Measurements from ENCODE around the gene TKT. TPM values are rescaled to one million over a fixed set of nuclear protein-coding genes. Genes with fewer than 3 reads are reported as not detected.

TKT gene
- total RNA-seq, 4 donors from 2014 or later: 497 to 698 (median 627) TPM

DNA sequence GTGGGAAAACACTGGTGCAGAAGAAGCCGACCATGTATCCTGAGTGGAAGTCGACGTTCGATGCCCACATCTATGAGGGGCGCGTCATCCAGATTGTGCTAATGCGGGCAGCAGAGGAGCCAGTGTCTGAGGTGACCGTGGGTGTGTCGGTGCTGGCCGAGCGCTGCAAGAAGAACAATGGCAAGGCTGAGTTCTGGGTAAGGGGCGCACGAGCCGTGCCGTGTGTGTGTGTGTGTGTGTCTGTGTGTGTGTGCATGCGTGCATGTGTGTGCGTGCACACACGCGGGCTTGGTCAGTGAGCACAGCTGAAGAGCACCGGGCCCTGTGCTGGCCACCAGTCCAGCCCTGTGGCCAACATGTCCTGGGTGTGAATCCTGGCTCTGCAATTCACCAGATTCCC lies 76.2 kb downstream of the TKT start:
- peaks cover 22 to 99% (median 30%) of the 10 kb centered on the region in 3 donors for H3K36me3 ChIP-seq
- DNase-seq: no peak
- H3K4me1 ChIP-seq: peaks cover 0 to 9% (median 0%) of the 10 kb centered on the region in 3 donors
- 93 to 94% methylated on average over 9 to 20 of the region's 20 CpGs for WGBS, 2 donors
- no peak overlapping the region for H3K4me3 ChIP-seq
- H3K27me3 ChIP-seq: no peaks in the 10 kb centered on the region
- no peaks in the 10 kb centered on the region for H3K9me3 ChIP-seq
- H3K27ac ChIP-seq: no peak overlapping the region
- TF ChIP-seq, protein P1, sequence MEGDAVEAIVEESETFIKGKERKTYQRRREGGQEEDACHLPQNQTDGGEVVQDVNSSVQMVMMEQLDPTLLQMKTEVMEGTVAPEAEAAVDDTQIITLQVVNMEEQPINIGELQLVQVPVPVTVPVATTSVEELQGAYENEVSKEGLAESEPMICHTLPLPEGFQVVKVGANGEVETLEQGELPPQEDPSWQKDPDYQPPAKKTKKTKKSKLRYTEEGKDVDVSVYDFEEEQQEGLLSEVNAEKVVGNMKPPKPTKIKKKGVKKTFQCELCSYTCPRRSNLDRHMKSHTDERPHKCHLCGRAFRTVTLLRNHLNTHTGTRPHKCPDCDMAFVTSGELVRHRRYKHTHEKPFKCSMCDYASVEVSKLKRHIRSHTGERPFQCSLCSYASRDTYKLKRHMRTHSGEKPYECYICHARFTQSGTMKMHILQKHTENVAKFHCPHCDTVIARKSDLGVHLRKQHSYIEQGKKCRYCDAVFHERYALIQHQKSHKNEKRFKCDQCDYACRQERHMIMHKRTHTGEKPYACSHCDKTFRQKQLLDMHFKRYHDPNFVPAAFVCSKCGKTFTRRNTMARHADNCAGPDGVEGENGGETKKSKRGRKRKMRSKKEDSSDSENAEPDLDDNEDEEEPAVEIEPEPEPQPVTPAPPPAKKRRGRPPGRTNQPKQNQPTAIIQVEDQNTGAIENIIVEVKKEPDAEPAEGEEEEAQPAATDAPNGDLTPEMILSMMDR (IDR thresholded peaks at IDR 0.05): no peak
- TF ChIP-seq POLR2A (IDR thresholded peaks at IDR 0.05): no peak
- intact Hi-C loops (cut with DNase I): no loop called here

DNA sequence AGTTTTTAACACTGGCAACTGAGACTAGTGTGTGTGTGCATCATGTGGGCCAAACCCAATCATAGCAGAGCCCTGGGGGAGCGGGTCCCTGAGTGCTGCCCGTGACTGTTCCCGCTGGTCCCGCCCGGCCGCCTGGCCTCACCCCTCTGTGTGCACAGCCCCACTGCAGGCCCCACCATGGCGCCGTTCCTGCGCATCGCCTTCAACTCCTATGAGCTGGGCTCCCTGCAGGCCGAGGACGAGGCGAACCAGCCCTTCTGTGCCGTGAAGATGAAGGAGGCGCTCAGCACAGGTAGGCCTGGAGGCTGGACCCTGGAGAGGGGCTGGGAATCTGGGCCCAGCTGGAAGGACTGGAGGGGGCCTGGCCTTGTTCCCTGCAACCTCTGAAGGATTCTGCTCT lies 77.6 kb downstream of the TKT start:
- Histone ChIP-seq H3K27ac (no peak overlapping the region), H3K9me3 (no peaks in the 10 kb centered on the region), H3K4me3 (no peak overlapping the region), H3K27me3 (no peaks in the 10 kb centered on the region), H3K36me3 (peaks cover 16 to 100% (median 26%) of the 10 kb centered on the region in 3 donors), H3K4me1 (peaks cover 0 to 9% (median 0%) of the 10 kb centered on the region in 3 donors)
- WGBS, 2 donors: no CpG with 5 or more reads among the region's 15 CpGs
- intact Hi-C loops (cut with DNase I): no loop called here
- no peak for TF ChIP-seq POLR2A (IDR thresholded peaks at IDR 0.05)
- TF ChIP-seq, protein P1 (IDR thresholded peaks at IDR 0.05): no peak
- no peak for DNase-seq

DNA sequence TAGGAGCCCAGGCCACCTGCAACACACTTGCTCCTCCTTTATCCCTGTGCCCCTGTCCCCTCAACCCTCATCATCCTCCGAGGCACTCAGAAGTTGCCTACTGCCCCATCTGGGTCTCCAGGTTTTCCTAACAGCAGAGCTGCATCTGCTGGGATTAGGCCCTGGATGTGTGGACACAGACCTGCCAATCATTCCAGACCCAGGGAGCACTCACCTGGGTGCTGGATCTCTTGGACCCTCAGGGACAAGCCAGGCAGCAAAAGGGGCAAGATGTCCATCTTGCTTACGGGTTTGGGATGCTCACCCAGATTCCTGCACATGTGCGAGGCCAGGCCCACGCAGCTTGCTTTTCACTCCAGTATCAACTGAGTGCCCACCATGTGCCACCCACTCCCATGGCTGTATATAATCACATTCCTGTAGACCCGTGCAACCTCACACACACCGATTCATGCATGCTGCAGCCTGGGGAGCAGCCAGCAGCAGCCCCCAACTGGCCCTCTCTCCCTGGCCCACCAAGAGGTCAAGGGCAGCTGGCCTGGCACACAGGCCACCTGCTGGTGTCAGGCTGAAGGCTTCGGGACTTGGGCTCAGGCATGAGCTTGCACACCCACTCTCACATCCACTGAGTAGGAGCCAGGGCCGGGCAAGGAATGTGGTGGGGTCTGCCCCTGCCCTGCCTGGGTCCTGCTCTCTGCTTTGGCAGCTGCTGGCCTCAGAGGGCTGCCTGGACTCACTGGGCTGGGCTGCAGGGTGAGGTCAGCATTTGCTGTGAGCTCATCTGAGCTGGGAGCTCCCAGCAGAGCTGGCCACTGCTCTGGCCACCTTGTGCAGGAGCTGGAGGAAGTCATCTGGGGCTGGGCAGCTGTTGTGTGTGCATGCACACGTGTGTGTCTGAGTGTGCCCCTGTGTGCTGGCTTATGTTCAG lies 79.9 kb downstream of the TKT start:
- Histone ChIP-seq H3K4me3 (no peak overlapping the region), H3K36me3 (peaks cover 0 to 93% (median 17%) of the 10 kb centered on the region in 3 donors), H3K27ac (no peak overlapping the region), H3K27me3 (no peaks in the 10 kb centered on the region), H3K9me3 (no peaks in the 10 kb centered on the region), H3K4me1 (peaks cover 0 to 13% (median 12%) of the 10 kb centered on the region in 3 donors)
- TF ChIP-seq, protein P1 (IDR thresholded peaks at IDR 0.05): no peak
- TF ChIP-seq POLR2A (IDR thresholded peaks at IDR 0.05): no peak
- 87 to 93% methylated on average over 3 to 7 of the region's 9 CpGs for WGBS, 2 donors
- intact Hi-C loops (cut with DNase I): no loop called here
- no peak for DNase-seq

Small RNA genes lying within 50 kb of the gene (small RNA-seq; reads per million reads assigned to genes)
- gene RF00019: 0 reads per million in 4 donors

Other genes starting within 250 kb of the TKT start
- gene SFMBT1, start 209.9 kb downstream of the TKT start, total RNA-seq: 10 to 100 TPM in 2 of 4 donors, 1 to 10 TPM in 2; 6.6 to 26.7 (median 9.4) TPM
- 10 to 100 TPM in 3 of 4 donors, 1 to 10 TPM in 1; 4.9 to 18.2 (median 12.8) TPM for gene RFT1, start 125.6 kb downstream of the TKT start, total RNA-seq
- 10 to 100 TPM in 3 of 4 donors, 1 to 10 TPM in 1; 8.8 to 21.5 (median 20.1) TPM for gene PRKCD, start 94.8 kb downstream of the TKT start, total RNA-seq
- 10 to 100 TPM; 12.7 to 17.4 (median 14.2) TPM for gene DCP1A, start 91.5 kb upstream of the TKT start, total RNA-seq
- gene CACNA1D, start 238.6 kb upstream of the TKT start, total RNA-seq: 1 to 10 TPM in 3 of 4 donors, under 1 TPM in 1; 0.56 to 4.5 (median 3.1) TPM

Data from esophagus squamous epithelium (tissue), 5 donors.